Sigmoid colon (tissue), 4 donors: ENCODE measurements around the gene BOLA1.

Source experiments
- EP300 ChIP-seq, 4 donors: sonication (generic); formaldehyde crosslinking; IDR thresholded peaks; one replicate each; pipeline ENCODE4 v1.6.1; 2017; ENCODE audit warnings: antibody characterized with exemption in 4 of 4
- POLR2A ChIP-seq, 2 donors: fragments of 450-650 bp; IDR thresholded peaks; one replicate each; pipeline ENCODE4 v1.6.1; 2016; ENCODE audit warnings: antibody characterized with exemption in 2 of 2, mild to moderate bottlenecking in 2 of 2, moderate library complexity in 2 of 2
- POLR2AphosphoS5 ChIP-seq, 4 donors: sonication (generic); formaldehyde crosslinking; IDR thresholded peaks; one replicate each; pipeline ENCODE4 v1.6.1; 2017; ENCODE audit warnings: antibody characterized with exemption in 4 of 4
- TF ChIP-seq, protein P1 (sequence below), 4 experiments: fragments of 450-650 bp in 3 of 4; fragments of 200-600 bp in 1 of 4; IDR thresholded peaks; one replicate each; pipeline ENCODE4 v1.5.1; 2016 to 2019; ENCODE audit warnings: antibody characterized with exemption in 4 of 4, mild to moderate bottlenecking in 3 of 4, moderate library complexity in 2 of 4

DNA sequence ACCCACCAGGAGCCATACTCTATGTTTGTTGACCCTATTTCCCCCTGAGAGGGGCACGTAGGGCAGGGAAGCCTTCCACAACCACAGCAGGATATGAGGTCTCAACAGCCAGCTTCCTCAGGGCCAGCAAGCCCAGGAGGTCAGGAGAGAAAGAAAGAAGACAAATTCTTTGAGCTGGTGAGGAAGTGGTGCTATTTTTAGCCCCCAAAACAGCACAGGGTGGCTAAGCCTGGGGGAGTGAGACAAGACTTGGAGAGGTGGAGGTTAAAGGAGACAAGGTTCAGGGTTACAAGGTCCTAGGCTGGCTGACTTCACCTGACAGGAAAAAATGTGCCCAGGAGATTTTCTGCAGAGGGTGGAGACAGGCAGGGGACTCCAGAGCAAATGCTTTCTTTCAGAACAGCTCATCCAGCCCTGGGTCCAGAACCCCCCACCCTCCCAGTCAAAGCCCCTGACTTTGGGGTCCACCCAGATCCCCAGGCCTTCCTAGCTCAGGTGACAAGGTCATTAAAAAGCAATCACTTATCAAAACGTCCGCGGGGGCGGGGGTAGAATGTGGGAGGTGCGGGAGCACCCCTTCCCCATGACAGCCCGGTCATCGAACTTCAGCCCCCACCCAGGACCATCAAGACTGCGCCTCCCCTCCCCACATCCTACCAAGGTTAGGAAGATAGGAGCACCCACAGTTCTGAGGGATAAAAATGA, 17.0 kb downstream of the BOLA1 start:
- TF ChIP-seq, protein P1, sequence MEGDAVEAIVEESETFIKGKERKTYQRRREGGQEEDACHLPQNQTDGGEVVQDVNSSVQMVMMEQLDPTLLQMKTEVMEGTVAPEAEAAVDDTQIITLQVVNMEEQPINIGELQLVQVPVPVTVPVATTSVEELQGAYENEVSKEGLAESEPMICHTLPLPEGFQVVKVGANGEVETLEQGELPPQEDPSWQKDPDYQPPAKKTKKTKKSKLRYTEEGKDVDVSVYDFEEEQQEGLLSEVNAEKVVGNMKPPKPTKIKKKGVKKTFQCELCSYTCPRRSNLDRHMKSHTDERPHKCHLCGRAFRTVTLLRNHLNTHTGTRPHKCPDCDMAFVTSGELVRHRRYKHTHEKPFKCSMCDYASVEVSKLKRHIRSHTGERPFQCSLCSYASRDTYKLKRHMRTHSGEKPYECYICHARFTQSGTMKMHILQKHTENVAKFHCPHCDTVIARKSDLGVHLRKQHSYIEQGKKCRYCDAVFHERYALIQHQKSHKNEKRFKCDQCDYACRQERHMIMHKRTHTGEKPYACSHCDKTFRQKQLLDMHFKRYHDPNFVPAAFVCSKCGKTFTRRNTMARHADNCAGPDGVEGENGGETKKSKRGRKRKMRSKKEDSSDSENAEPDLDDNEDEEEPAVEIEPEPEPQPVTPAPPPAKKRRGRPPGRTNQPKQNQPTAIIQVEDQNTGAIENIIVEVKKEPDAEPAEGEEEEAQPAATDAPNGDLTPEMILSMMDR (IDR thresholded peaks at IDR 0.05), result no peak
- TF ChIP-seq POLR2A (IDR thresholded peaks at IDR 0.05), result no peak
- TF ChIP-seq POLR2AphosphoS5 (IDR thresholded peaks at IDR 0.05), result no peak
- no peak for TF ChIP-seq EP300 (IDR thresholded peaks at IDR 0.05)
